Measurements from ENCODE around the gene THSD7B. TPM values are rescaled to one million over a fixed set of nuclear protein-coding genes. Genes with fewer than 3 reads are reported as not detected.

Gene THSD7B
- total RNA-seq, 1 donor from 2014 or later = 1.2 TPM

DNA sequence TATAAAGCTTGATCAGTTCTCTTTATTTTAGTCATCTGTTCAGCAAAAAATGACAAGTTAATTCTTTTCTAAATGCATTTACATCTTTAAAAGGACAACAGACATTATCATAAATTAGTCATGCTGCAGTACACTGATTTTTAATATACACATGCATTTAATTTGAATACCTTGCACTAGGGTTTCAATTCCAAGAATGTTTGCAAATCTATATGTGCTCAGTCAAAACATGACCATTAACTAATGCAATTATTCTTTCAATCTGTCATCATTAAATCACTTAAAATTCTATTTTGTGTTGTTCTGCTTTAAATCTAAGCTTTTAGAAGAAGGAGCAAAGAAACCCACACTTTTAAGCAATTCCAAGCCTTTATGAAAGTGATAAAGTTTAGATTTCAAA is 342.6 kb downstream of the THSD7B start:
- no peaks in the 10 kb centered on the region for H3K79me2 ChIP-seq (ENCODE audit: low read depth)
- no peaks in the 10 kb centered on the region for H3K4me1 ChIP-seq
- H3K27ac ChIP-seq = no peak overlapping the region
- no peak for DNase-seq (ENCODE audit: low spot score)
- H4K20me1 ChIP-seq (ENCODE audit: low read depth) = no peaks in the 10 kb centered on the region
- Mint-ChIP-seq H3K27me3 (ENCODE audit: insufficient read depth, low read depth) (peaks cover 2% of the 10 kb centered on the region), H3K4me3 (no peak overlapping the region), H3K9me3 (peaks cover under 1% of the 10 kb centered on the region), H3K36me3 (no peaks in the 10 kb centered on the region), H3K27ac (no peak overlapping the region), H3K4me1 (no peaks in the 10 kb centered on the region)
- TF ChIP-seq EZH2 (IDR thresholded peaks at IDR 0.05) (no peak), EZH2phosphoT487 (IDR thresholded peaks at IDR 0.05) (no peak)
- TF ChIP-seq, protein P1, sequence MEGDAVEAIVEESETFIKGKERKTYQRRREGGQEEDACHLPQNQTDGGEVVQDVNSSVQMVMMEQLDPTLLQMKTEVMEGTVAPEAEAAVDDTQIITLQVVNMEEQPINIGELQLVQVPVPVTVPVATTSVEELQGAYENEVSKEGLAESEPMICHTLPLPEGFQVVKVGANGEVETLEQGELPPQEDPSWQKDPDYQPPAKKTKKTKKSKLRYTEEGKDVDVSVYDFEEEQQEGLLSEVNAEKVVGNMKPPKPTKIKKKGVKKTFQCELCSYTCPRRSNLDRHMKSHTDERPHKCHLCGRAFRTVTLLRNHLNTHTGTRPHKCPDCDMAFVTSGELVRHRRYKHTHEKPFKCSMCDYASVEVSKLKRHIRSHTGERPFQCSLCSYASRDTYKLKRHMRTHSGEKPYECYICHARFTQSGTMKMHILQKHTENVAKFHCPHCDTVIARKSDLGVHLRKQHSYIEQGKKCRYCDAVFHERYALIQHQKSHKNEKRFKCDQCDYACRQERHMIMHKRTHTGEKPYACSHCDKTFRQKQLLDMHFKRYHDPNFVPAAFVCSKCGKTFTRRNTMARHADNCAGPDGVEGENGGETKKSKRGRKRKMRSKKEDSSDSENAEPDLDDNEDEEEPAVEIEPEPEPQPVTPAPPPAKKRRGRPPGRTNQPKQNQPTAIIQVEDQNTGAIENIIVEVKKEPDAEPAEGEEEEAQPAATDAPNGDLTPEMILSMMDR (IDR thresholded peaks at IDR 0.05) = no peak
- H3K4me2 ChIP-seq = no peak overlapping the region
- no peaks in the 10 kb centered on the region for H3K9me3 ChIP-seq (ENCODE audit: low read depth)
- H3K4me3 ChIP-seq = no peak overlapping the region
- H3K9ac ChIP-seq = no peak overlapping the region
- no peak overlapping the region for H2AFZ ChIP-seq (replicated peaks)
- H3F3A ChIP-seq (ENCODE audit: low read depth) = no peaks in the 10 kb centered on the region
- H3K36me3 ChIP-seq = no peaks in the 10 kb centered on the region
- no peaks in the 10 kb centered on the region for H3K27me3 ChIP-seq

DNA sequence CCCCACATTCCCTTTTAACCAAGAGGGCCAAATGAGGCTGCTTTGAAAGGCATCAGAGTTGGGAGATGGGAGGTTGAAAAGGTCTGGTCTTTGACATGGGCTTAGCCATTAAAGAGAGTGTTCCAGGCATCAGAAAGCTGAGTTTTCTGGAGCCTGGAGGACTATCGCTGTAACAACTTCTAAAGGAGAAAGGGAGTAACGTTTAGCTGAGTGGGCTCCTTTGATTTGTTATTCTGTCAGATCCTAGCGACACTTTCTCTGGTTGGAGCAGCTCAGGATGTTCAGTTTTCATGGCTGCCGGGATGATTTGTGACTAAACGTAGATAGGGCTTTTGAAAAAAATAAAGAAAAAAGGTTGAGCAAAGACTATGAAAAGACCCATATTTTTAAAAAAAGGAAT is 346.6 kb downstream of the THSD7B start:
- Histone ChIP-seq H3K4me1 (no peaks in the 10 kb centered on the region), H4K20me1 (ENCODE audit: low read depth) (no peaks in the 10 kb centered on the region), H3K27me3 (no peaks in the 10 kb centered on the region), H3K36me3 (no peaks in the 10 kb centered on the region), H3K9ac (no peak overlapping the region), H3K79me2 (ENCODE audit: low read depth) (no peaks in the 10 kb centered on the region), H3K4me3 (no peak overlapping the region), H3K9me3 (ENCODE audit: low read depth) (no peaks in the 10 kb centered on the region), H3K27ac (no peak overlapping the region), H3K4me2 (no peak overlapping the region), H2AFZ (replicated peaks) (no peak overlapping the region), H3F3A (ENCODE audit: low read depth) (no peaks in the 10 kb centered on the region)
- H3K4me1 Mint-ChIP-seq = no peaks in the 10 kb centered on the region
- no peak overlapping the region for H3K4me3 Mint-ChIP-seq
- no peaks in the 10 kb centered on the region for H3K36me3 Mint-ChIP-seq
- DNase-seq (ENCODE audit: low spot score) = no peak
- TF ChIP-seq EZH2phosphoT487 (IDR thresholded peaks at IDR 0.05) (no peak), EZH2 (IDR thresholded peaks at IDR 0.05) (no peak)
- TF ChIP-seq, protein P1 (IDR thresholded peaks at IDR 0.05) = no peak
- H3K9me3 Mint-ChIP-seq = no peaks in the 10 kb centered on the region
- no peak overlapping the region for H3K27ac Mint-ChIP-seq
- no peaks in the 10 kb centered on the region for H3K27me3 Mint-ChIP-seq (ENCODE audit: insufficient read depth, low read depth)

GRCh38 chr2:137115081-137115794 is 349.9 kb downstream of the THSD7B start:
- H3K9me3 ChIP-seq (ENCODE audit: low read depth) = no peaks in the 10 kb centered on the region
- H3K36me3 ChIP-seq = no peaks in the 10 kb centered on the region
- no peaks in the 10 kb centered on the region for H4K20me1 ChIP-seq (ENCODE audit: low read depth)
- no peak overlapping the region for H3K27ac ChIP-seq
- Mint-ChIP-seq H3K4me1 (no peaks in the 10 kb centered on the region), H3K36me3 (no peaks in the 10 kb centered on the region), H3K4me3 (no peak overlapping the region), H3K9me3 (no peaks in the 10 kb centered on the region), H3K27ac (no peak overlapping the region), H3K27me3 (ENCODE audit: insufficient read depth, low read depth) (no peaks in the 10 kb centered on the region)
- no peak overlapping the region for H3K9ac ChIP-seq
- H3F3A ChIP-seq (ENCODE audit: low read depth) = no peaks in the 10 kb centered on the region
- no peak overlapping the region for H3K4me2 ChIP-seq
- H3K79me2 ChIP-seq (ENCODE audit: low read depth) = no peaks in the 10 kb centered on the region
- TF ChIP-seq EZH2phosphoT487 (IDR thresholded peaks at IDR 0.05) (no peak), EZH2 (IDR thresholded peaks at IDR 0.05) (no peak)
- TF ChIP-seq, protein P1 (IDR thresholded peaks at IDR 0.05) = no peak
- no peaks in the 10 kb centered on the region for H3K4me1 ChIP-seq
- H3K27me3 ChIP-seq = no peaks in the 10 kb centered on the region
- H2AFZ ChIP-seq (replicated peaks) = no peak overlapping the region
- no peak for DNase-seq (ENCODE audit: low spot score)
- H3K4me3 ChIP-seq = no peak overlapping the region

Measured in neural progenitor cell (in vitro differentiated cells).